ENCODE measurements around the gene LPP.
A peak's percentile ranks its signal among the peaks of the same experiment; 100 is the strongest.

The LPP gene

GRCh38 chr3:188248036-188248561 lies 94.1 kb downstream of the LPP start:
- DNase-seq (ENCODE audit: low read depth in 2 of 2) = no peak

GRCh38 chr3:188253123-188253793 lies 99.3 kb downstream of the LPP start:
- DNase-seq (ENCODE audit: low read depth in 2 of 2) = no peak

GRCh38 chr3:188253800-188254452 lies 100.0 kb downstream of the LPP start:
- DNase-seq (ENCODE audit: low read depth in 2 of 2) = no peak

- DNase-seq (ENCODE audit: low read depth in 2 of 2) = no peak
Measured at GRCh38 chr3:188254520-188255070, 100.6 kb downstream of the LPP start.

GRCh38 chr3:188255190-188255589 lies 101.2 kb downstream of the LPP start:
- DNase-seq (ENCODE audit: low read depth in 2 of 2) = no peak

GRCh38 chr3:188256758-188257157 lies 102.8 kb downstream of the LPP start:
- no peak for DNase-seq (ENCODE audit: low read depth in 2 of 2)

GRCh38 chr3:188257384-188258026 lies 103.5 kb downstream of the LPP start:
- DNase-seq (ENCODE audit: low read depth in 2 of 2) = no peak

- no peak for DNase-seq (ENCODE audit: low read depth in 2 of 2)
Measured at GRCh38 chr3:188259191-188259590, 105.2 kb downstream of the LPP start.

- no peak for DNase-seq (ENCODE audit: low read depth in 2 of 2)
Measured at GRCh38 chr3:188259596-188259995, 105.6 kb downstream of the LPP start.

GRCh38 chr3:188261011-188261410 lies 107.1 kb downstream of the LPP start:
- DNase-seq (ENCODE audit: low read depth in 2 of 2) = no peak

GRCh38 chr3:188262488-188262887 lies 108.5 kb downstream of the LPP start:
- DNase-seq (ENCODE audit: low read depth in 2 of 2) = no peak

- DNase-seq (ENCODE audit: low read depth in 2 of 2) = peak; percentile 70 to 75
Measured at GRCh38 chr3:188262913-188263683, 109.1 kb downstream of the LPP start.

- no peak for DNase-seq (ENCODE audit: low read depth in 2 of 2)
Measured at GRCh38 chr3:188264226-188265207, 110.6 kb downstream of the LPP start.

GRCh38 chr3:188266562-188267274 lies 112.8 kb downstream of the LPP start:
- peak; percentile 82 to 86 for DNase-seq (ENCODE audit: low read depth in 2 of 2)

- no peak for DNase-seq (ENCODE audit: low read depth in 2 of 2)
Measured at GRCh38 chr3:188267790-188268335, 113.9 kb downstream of the LPP start.

- DNase-seq (ENCODE audit: low read depth in 2 of 2) = no peak
Measured at GRCh38 chr3:188268336-188268735, 114.4 kb downstream of the LPP start.

- DNase-seq (ENCODE audit: low read depth in 2 of 2) = no peak
Measured at GRCh38 chr3:188269040-188269439, 115.1 kb downstream of the LPP start.

GRCh38 chr3:188270423-188270972 lies 116.5 kb downstream of the LPP start:
- DNase-seq (ENCODE audit: low read depth in 2 of 2) = peak; percentile 97

- no peak for DNase-seq (ENCODE audit: low read depth in 2 of 2)
Measured at GRCh38 chr3:188271226-188271914, 117.4 kb downstream of the LPP start.
